Measurements from ENCODE around the gene VPS13D.

VPS13D gene

DNA sequence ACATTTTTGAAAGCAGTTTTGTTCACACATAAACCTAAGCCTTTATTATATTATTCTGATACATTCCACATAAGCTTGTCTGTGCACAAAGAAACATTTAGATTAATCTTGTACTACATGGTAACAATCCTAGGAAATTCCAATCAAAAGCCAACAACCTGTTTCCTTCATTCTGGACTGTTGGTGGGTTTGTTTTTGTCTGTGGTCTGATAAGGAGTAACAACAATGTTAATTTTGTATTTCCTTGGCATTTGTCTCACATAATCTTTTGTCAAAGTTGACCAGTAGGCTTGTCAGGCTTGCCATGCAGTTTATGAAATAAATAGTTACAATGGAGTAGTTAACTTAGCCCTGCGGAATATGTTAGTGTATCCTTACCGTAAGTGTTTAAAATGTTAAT lies 204.9 kb downstream of the VPS13D start:
- Mint-ChIP-seq H3K4me1 (peaks cover 78% of the 10 kb centered on the region), H3K27me3 (no peaks in the 10 kb centered on the region), H3K27ac (peak overlapping the region; percentile 95), H3K9me3 (no peaks in the 10 kb centered on the region), H3K4me3 (peak overlapping the region; percentile 59), H3K36me3 (peaks cover 12% of the 10 kb centered on the region)

DNA sequence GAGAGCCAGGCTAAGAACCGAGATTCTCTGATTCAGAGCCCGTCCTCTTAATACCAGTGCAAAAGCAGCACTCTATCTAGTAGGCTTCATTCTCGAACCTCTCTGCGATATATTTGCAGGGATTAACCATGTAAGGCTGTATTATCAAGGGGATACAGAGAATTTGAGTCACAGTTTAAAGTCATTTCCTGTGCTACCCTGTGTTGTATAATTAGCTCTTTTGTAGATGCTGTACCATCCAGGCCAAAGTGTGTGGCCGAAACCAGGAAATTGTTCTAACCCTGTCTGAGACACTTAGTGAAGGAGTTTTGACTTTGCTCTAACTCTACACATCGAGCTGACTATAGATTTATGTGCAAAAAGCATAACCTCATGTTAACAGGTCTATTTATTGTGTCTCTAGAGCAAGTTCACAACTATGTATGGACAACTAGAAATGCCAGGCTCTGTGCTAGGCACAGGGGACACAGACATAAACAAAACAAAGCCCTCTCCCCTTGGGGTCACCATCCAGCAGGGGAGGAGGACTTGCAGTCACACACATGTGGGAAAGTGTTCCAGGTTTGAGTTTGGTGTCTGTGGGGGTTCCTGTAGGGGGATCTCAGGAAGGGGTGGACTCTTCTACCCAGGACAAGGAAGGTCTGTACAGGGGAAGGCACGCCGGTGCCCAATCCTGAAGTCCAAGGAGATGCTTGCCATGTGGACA lies 206.0 kb downstream of the VPS13D start:
- peak overlapping the region; percentile 95 for H3K27ac Mint-ChIP-seq
- H3K4me3 Mint-ChIP-seq: peak overlapping the region; percentile 59
- H3K9me3 Mint-ChIP-seq: no peaks in the 10 kb centered on the region
- H3K36me3 Mint-ChIP-seq: peaks cover 15% of the 10 kb centered on the region
- peaks cover 78% of the 10 kb centered on the region for H3K4me1 Mint-ChIP-seq
- H3K27me3 Mint-ChIP-seq: no peaks in the 10 kb centered on the region

GRCh38 chr1:12436345-12436658 lies 206.5 kb downstream of the VPS13D start:
- H3K4me3 Mint-ChIP-seq: peak overlapping the region; percentile 59
- peaks cover 15% of the 10 kb centered on the region for H3K36me3 Mint-ChIP-seq
- H3K27me3 Mint-ChIP-seq: no peaks in the 10 kb centered on the region
- no peaks in the 10 kb centered on the region for H3K9me3 Mint-ChIP-seq
- peak overlapping the region; percentile 95 for H3K27ac Mint-ChIP-seq
- peaks cover 81% of the 10 kb centered on the region for H3K4me1 Mint-ChIP-seq

GRCh38 chr1:12436817-12437599 lies 207.2 kb downstream of the VPS13D start:
- Mint-ChIP-seq H3K9me3 (no peaks in the 10 kb centered on the region), H3K27ac (peak overlapping the region; percentile 95), H3K27me3 (no peaks in the 10 kb centered on the region), H3K36me3 (peaks cover 14% of the 10 kb centered on the region), H3K4me1 (peaks cover 88% of the 10 kb centered on the region), H3K4me3 (peak overlapping the region; percentile 59)

- Mint-ChIP-seq H3K36me3 (peaks cover 14% of the 10 kb centered on the region), H3K4me3 (peak overlapping the region; percentile 56), H3K27me3 (no peaks in the 10 kb centered on the region), H3K4me1 (peaks cover 91% of the 10 kb centered on the region), H3K9me3 (no peaks in the 10 kb centered on the region), H3K27ac (peak overlapping the region; percentile 95)
These were observed 207.8 kb downstream of the VPS13D start for GRCh38 chr1:12437629-12438028.

- Mint-ChIP-seq H3K9me3 (no peaks in the 10 kb centered on the region), H3K27me3 (no peaks in the 10 kb centered on the region), H3K4me3 (peak overlapping the region; percentile 56), H3K36me3 (peaks cover 15% of the 10 kb centered on the region), H3K4me1 (peaks cover 93% of the 10 kb centered on the region), H3K27ac (peak overlapping the region; percentile 95)
These were observed 208.6 kb downstream of the VPS13D start for GRCh38 chr1:12438349-12438924.

DNA sequence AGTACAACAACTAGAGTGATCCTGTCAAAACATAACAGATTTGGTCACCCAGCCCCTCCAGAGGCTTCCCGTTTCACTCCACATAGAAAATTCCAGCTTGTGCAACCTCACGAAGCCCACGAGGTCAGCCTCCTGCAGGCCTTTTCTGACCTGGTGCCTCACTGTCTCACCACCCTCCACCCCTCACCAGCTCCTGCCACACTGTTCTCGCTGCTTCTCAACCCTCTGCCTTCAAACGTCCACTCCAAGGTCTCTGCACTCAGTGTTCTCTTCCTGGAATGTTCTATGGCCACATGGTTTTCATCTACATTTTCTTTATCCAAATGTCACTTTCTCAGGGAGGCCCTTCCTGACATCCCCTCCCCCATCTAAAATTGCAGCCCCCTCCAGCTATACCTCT lies 209.2 kb downstream of the VPS13D start:
- Mint-ChIP-seq H3K9me3 (no peaks in the 10 kb centered on the region), H3K4me3 (peak overlapping the region; percentile 56), H3K27me3 (no peaks in the 10 kb centered on the region), H3K36me3 (peaks cover 17% of the 10 kb centered on the region), H3K4me1 (peaks cover 92% of the 10 kb centered on the region), H3K27ac (peak overlapping the region; percentile 95)

GRCh38 chr1:12441414-12442105 lies 211.7 kb downstream of the VPS13D start:
- H3K4me1 Mint-ChIP-seq: peaks cover 87% of the 10 kb centered on the region
- peaks cover 22% of the 10 kb centered on the region for H3K36me3 Mint-ChIP-seq
- no peak overlapping the region for H3K4me3 Mint-ChIP-seq
- no peaks in the 10 kb centered on the region for H3K9me3 Mint-ChIP-seq
- no peak overlapping the region for H3K27ac Mint-ChIP-seq
- no peaks in the 10 kb centered on the region for H3K27me3 Mint-ChIP-seq

DNA sequence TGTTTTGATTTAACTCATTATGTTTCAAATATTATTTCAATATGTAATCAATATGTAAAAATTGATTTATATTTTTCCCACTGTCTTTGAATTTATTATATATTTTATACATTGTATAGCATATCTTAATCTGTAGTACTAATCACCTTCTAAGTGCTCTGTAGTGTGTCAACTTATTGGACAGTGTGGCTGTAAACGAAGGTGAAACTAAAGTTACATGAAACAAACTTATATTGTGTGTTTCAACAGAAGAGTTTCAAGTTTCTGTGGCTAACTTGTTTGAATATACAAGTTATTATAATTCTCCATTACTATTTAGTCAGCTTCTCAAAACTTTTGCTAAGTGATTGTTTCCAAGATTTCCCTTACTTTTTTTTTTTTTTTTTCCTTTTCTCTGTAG lies 212.4 kb downstream of the VPS13D start:
- no peaks in the 10 kb centered on the region for H3K9me3 Mint-ChIP-seq
- H3K27me3 Mint-ChIP-seq: no peaks in the 10 kb centered on the region
- no peak overlapping the region for H3K27ac Mint-ChIP-seq
- H3K36me3 Mint-ChIP-seq: peaks cover 21% of the 10 kb centered on the region
- no peak overlapping the region for H3K4me3 Mint-ChIP-seq
- H3K4me1 Mint-ChIP-seq: peaks cover 85% of the 10 kb centered on the region

GRCh38 chr1:12443151-12443550 lies 213.3 kb downstream of the VPS13D start:
- Mint-ChIP-seq H3K36me3 (peaks cover 21% of the 10 kb centered on the region), H3K4me3 (no peak overlapping the region), H3K4me1 (peaks cover 85% of the 10 kb centered on the region), H3K27ac (peak overlapping the region; percentile 27), H3K27me3 (no peaks in the 10 kb centered on the region), H3K9me3 (no peaks in the 10 kb centered on the region)

- Mint-ChIP-seq H3K36me3 (peaks cover 18% of the 10 kb centered on the region), H3K27ac (peak overlapping the region; percentile 69), H3K9me3 (no peaks in the 10 kb centered on the region), H3K27me3 (no peaks in the 10 kb centered on the region), H3K4me1 (peaks cover 85% of the 10 kb centered on the region), H3K4me3 (no peak overlapping the region)
These were observed 214.6 kb downstream of the VPS13D start for GRCh38 chr1:12444329-12444841.

GRCh38 chr1:12445257-12445656 lies 215.4 kb downstream of the VPS13D start:
- Mint-ChIP-seq H3K4me3 (no peak overlapping the region), H3K4me1 (peaks cover 85% of the 10 kb centered on the region), H3K27me3 (no peaks in the 10 kb centered on the region), H3K9me3 (no peaks in the 10 kb centered on the region), H3K27ac (no peak overlapping the region), H3K36me3 (peaks cover 14% of the 10 kb centered on the region)

DNA sequence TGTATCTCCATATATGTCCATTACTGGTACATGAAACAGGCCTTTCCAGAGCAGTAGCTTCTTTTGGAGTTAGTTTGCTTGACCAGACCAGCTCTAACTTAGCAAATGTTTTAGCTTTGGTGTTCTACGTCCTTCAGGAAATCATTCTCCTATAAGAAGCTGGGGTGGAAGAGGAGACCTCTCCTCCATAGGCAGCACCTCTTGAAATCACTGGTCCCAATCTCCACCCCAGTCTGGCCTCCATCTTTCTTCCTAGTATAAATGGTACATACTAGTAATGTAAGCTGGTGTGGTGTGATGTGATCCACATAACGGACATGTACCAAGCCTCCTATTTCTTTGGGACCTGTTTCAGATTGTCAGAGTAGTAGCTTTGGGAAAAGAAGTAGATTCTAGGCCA lies 216.8 kb downstream of the VPS13D start:
- peak overlapping the region; percentile 12 for H3K27ac Mint-ChIP-seq
- peaks cover 89% of the 10 kb centered on the region for H3K4me1 Mint-ChIP-seq
- no peak overlapping the region for H3K4me3 Mint-ChIP-seq

GRCh38 chr1:12447307-12447706 lies 217.5 kb downstream of the VPS13D start:
- Mint-ChIP-seq H3K36me3 (peaks cover 19% of the 10 kb centered on the region), H3K27me3 (no peaks in the 10 kb centered on the region), H3K9me3 (no peaks in the 10 kb centered on the region), H3K4me3 (no peak overlapping the region), H3K4me1 (peaks cover 92% of the 10 kb centered on the region), H3K27ac (no peak overlapping the region)

More for the DNA sequence above, 216.8 kb downstream of the VPS13D start:
- no peaks in the 10 kb centered on the region for H3K9me3 Mint-ChIP-seq
- H3K36me3 Mint-ChIP-seq: peaks cover 17% of the 10 kb centered on the region
- H3K27me3 Mint-ChIP-seq: no peaks in the 10 kb centered on the region

- Mint-ChIP-seq H3K4me1 (peaks cover 92% of the 10 kb centered on the region), H3K27me3 (no peaks in the 10 kb centered on the region), H3K4me3 (no peak overlapping the region), H3K27ac (peak overlapping the region; percentile 99), H3K36me3 (peaks cover 19% of the 10 kb centered on the region), H3K9me3 (no peaks in the 10 kb centered on the region)
These were observed 218.1 kb downstream of the VPS13D start for GRCh38 chr1:12447849-12448312.
